ENCODE measurements around the gene MYO18B.

MYO18B gene

DNA sequence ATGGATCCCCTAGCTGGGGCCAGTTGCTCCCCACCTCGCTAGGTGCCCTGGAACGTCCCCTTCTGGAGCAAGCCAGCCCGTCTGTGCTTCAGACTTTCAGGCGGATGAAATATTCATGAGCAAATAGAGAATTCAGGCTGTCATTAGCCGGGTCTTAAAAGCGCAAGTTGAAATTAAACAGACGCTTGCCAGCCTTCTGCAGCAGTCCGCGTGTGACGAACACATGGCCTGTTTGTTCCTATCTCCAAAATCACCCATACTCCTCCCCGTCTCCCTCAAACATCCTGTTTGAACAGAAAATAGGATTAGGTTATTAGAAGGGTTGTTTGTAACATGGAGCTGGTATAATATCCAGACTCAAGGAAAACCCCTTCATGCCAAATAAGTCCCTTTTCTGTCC is 38.7 kb downstream of the MYO18B start:
- peak in 1 of 2 experiments; percentile 22 for DNase-seq

- DNase-seq, result no peak
Observed at GRCh38 chr22:25781801-25782200, 39.8 kb downstream of the MYO18B start.

DNA sequence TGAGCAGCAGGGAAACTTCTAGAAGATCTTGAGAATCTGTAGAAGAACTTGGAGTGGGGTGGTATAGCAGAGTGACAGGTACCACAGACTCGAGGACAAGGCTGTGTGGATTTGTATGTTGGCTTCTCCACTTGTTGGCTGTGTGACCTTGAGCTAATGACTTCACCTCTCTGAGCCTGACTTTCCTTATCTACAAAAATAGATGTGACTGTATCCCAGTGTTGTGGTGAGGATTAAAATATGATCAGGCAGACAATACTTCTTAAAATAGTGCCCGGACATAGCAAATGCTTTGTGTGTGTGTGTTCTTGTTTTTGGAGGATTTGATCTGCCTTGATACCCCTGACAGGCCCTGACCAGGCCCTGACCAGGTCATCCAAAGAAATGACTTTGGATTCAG is 40.8 kb downstream of the MYO18B start:
- DNase-seq, result no peak

DNA sequence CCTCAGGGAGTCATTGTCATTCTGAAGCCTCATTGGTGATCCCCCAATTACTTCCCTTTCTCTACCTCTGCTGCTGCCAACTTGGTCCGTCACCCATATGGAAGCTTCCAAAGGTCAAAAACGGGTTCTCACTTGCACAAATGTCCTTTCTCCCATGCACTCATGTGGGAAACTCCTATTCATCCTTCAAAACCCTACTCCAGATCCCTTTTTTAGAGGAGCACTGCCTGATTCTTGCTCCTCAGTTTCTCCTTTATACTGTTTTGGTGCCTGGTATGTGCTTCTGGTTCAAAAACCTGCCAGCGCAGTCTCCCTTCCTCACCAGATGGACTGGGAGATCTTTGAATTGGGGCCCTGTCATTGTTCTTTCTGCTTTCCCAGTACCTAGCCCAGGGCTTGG is 41.9 kb downstream of the MYO18B start:
- no peak for DNase-seq

GRCh38 chr22:25786165-25786564 is 44.2 kb downstream of the MYO18B start:
- no peak for DNase-seq

GRCh38 chr22:25791556-25791955 is 49.6 kb downstream of the MYO18B start:
- no peak for DNase-seq

DNA sequence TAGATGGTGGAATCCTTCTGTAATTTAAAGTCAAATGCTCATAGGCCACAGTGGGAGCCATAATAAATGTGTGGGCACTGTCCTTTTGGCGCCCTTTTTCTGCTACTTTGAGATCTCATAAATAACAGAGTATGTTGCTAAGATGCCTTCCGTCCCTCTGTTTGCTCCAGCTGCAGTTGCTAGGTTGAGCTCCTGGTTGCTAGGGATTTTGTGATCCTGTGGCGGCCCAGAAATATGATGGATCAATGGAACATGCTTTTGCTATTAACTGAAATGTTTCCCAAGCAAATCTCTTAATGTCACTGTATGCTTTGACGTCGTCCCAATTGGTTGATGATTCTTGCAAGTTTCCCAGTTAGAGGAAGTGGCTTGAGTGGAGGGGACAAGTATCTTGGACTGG is 53.5 kb downstream of the MYO18B start:
- no peak for DNase-seq

- DNase-seq, result no peak
Observed at GRCh38 chr22:25797498-25798290, 55.7 kb downstream of the MYO18B start.

GRCh38 chr22:25800766-25801165 is 58.8 kb downstream of the MYO18B start:
- no peak for DNase-seq

DNA sequence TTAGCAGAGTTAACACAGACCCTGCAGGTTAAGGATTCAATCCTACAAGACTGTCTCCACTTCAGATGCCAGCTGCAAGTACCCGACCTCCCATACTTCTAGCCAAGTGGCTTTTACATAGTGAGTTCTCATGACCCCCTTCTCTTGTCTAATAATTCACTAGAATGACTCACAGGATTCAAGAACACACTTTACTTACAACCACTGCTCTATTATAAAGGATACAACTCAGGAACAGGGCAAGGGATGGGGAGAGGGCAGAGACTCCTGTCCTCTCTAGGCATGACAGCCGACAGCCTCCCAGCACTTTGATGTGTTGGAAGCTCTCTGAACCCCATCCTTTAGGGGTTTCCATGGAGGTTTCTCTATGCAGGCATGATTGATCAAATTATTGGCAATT is 60.0 kb downstream of the MYO18B start:
- DNase-seq, result no peak

DNA sequence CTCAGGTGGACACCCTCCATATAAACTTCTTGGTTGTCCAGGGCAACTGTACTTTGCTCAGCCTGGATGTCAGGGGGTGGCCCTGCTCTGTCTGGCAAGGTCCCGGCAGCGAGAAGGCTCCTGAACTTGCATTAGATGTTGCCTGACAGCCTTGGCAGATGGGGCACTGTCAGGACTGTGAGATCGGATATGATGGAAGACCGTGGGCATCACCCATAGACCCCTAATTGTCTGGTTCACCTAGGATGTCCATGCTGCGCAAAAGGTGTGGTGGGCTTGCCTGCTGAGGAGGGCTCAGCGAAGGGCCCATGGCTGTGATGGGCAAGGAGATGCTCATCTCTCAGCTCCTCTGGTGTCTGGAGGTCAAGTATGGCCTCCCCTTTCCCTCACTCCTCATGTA is 62.7 kb downstream of the MYO18B start:
- no peak for DNase-seq

DNA sequence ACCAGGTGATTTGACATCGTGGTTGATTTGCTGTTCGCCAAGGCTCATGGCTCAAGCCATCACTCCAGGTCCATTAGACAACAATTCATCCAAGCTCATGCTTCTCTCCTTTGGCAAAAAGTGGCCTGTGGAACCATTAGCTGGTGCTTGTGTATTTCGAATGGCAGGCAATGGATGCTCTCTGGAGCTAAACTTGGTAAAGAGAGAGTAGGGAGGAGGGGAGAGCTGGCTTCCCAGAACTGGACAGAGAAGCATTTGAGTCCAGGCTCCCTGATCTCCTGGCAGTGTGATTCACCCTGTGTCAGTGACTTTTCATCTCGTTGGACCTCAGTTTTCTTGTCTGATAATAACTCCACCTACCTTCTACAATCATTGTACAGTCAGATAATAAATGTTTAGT is 64.6 kb downstream of the MYO18B start:
- no peak for DNase-seq

- DNase-seq, result no peak
Observed at GRCh38 chr22:25814685-25815084, 72.7 kb downstream of the MYO18B start.

DNA sequence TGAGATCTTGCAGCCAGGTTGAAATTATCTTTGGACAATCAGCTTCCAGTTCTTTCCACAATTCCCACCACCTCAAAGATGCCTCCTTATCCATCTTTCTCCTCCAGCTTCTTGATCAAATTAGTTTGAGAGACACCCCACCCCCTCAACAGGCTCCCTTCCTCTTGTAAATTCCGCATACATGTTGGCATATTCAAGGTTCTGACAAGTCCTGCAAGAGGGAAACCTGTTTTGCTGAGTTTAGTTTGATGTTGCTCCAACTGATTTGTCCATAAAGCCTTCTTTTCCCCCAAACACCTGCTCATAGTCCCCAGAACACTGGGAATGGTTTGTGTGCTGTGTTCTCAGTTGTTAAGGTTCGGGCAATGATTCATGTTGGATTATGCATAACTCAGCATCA is 73.6 kb downstream of the MYO18B start:
- DNase-seq, result no peak

GRCh38 chr22:25816522-25817059 is 74.6 kb downstream of the MYO18B start:
- no peak for DNase-seq

DNA sequence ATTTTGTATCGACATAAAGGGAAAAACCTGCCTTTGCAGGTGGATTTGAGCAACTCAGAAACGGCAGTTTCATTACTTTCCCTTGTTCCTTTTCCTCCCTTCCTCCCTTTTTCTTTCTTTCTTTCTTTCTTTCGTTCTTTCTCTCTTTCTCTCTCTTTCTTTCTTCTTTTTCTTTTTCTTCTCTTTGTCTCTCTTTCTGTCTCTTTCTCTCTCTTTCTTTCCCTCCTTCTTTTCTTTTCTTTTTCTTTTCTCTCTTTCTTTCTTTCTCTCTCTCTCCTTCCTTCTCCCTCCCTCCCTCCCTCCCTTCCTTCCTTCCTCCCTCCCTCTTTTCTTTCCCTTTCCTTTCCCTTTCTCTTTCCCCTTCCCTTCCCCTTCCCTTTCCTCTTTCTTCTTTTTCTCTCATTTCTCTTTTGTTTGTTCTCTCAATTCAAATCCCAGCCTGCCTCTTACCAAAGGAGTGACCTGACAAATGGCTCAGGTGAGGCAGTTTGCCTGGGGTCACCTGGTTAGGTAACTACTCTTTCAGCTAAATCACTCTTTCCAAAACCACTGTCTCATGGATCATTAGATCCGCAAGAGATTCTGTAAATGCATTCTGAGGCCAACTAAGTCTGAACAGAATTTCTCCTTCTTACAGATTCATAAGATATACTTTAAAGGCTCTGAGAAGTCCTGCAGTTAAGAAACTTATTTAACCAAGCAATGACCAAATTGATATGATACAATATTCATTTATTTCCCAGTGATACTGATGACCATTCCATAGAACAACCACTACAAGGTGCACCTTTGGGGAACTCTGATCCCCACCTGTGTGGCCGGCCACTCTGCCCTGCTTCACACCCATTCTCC is 75.3 kb downstream of the MYO18B start:
- DNase-seq, result no peak

GRCh38 chr22:25818541-25818940 is 76.6 kb downstream of the MYO18B start:
- DNase-seq, result no peak

- no peak for DNase-seq
Observed at GRCh38 chr22:25822344-25822743, 80.4 kb downstream of the MYO18B start.

- DNase-seq, result no peak
Observed at GRCh38 chr22:25823276-25823675, 81.3 kb downstream of the MYO18B start.

DNA sequence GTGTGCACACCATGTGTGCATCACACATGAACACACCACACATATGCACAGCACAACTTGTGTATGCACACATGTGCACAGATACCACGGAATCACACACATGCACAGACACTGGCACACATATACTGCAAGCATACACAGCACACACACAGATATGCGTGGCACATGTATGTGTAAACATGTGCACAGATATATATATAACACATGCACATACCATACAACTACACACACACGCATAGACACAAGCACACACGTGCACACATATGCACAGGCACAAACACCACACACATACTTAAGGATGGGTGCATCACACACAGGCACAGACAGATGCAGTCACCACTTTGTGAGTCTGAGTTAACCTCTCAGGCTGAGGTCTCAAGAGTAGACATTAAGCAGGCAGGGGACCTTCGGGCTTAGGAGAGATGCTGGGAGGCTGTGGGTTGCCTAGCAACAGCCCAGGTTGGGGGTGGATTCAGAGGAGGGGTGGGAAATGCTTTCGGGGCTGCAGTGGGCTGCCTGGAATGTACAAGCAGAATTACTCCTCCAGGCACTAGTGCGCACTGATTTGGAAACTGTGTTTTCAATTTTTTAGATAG is 82.9 kb downstream of the MYO18B start:
- DNase-seq, result no peak

- DNase-seq, result no peak
Observed at GRCh38 chr22:25827415-25827814, 85.4 kb downstream of the MYO18B start.

DNA sequence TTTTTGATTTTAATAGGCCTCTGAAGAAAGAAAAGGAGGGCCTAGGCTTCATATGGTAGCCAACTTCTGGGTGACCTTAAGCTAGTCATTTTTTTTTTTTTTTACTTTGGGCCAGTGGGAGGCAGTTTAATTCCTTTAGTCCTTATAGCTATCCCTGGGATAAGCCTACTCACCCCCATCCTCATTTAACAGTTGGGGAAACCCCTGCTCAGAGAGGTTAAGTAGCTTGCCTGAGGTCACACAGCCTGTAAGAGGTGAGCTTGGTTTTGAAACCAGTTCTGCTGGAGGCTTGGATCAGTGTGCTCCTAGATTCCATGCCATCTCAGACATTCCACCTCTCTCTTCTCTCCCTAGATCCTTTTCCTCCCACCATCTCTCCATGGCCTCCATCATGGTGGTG is 86.4 kb downstream of the MYO18B start:
- no peak for DNase-seq

GRCh38 chr22:25829237-25829636 is 87.2 kb downstream of the MYO18B start:
- no peak for DNase-seq
